ENCODE data around the gene ICOS.

DNA sequence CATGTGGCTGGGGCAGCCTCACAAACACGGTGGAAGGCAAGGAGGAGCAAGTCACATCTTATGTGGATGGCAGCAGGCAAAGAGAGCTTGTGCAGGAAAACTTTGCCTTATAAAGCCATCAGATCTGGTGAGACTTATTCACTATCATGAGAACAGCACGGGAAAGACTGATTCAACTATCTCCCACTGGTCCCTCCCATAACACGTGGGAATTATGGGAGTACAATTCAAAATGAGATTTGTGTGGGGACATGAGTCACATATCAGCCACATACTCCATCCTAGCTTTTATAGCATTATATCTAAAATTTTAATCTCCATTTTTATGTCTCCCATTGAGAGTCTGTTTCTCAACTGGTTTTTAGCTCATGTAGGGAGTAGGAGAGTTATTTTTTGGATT, 45.7 kb downstream of the ICOS start:
- no peak for TF ChIP-seq TAF1 (IDR thresholded peaks at IDR 0.05; ENCODE audit: low read depth)
- no peak for TF ChIP-seq CTCF (IDR thresholded peaks at IDR 0.05; ENCODE audit: poor library complexity, severe bottlenecking)
- TF ChIP-seq RAD21 (conservative IDR thresholded peaks at IDR 0.05): no peak
- no peak for TF ChIP-seq POLR2AphosphoS5 (IDR thresholded peaks at IDR 0.05)
- TF ChIP-seq EZH2 (IDR thresholded peaks at IDR 0.05; ENCODE audit: borderline replicate concordance, insufficient read depth, low read length, poor library complexity, severe bottlenecking): no peak
- TF ChIP-seq, protein P1, sequence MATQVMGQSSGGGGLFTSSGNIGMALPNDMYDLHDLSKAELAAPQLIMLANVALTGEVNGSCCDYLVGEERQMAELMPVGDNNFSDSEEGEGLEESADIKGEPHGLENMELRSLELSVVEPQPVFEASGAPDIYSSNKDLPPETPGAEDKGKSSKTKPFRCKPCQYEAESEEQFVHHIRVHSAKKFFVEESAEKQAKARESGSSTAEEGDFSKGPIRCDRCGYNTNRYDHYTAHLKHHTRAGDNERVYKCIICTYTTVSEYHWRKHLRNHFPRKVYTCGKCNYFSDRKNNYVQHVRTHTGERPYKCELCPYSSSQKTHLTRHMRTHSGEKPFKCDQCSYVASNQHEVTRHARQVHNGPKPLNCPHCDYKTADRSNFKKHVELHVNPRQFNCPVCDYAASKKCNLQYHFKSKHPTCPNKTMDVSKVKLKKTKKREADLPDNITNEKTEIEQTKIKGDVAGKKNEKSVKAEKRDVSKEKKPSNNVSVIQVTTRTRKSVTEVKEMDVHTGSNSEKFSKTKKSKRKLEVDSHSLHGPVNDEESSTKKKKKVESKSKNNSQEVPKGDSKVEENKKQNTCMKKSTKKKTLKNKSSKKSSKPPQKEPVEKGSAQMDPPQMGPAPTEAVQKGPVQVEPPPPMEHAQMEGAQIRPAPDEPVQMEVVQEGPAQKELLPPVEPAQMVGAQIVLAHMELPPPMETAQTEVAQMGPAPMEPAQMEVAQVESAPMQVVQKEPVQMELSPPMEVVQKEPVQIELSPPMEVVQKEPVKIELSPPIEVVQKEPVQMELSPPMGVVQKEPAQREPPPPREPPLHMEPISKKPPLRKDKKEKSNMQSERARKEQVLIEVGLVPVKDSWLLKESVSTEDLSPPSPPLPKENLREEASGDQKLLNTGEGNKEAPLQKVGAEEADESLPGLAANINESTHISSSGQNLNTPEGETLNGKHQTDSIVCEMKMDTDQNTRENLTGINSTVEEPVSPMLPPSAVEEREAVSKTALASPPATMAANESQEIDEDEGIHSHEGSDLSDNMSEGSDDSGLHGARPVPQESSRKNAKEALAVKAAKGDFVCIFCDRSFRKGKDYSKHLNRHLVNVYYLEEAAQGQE (IDR thresholded peaks at IDR 0.05; ENCODE audit: borderline replicate concordance): no peak
- no peak for TF ChIP-seq EP300 (conservative IDR thresholded peaks at IDR 0.05; ENCODE audit: poor library complexity, severe bottlenecking)
